H1 (cell line): ENCODE data around the gene CCDC157. TPM values are rescaled to one million over a fixed set of nuclear protein-coding genes. Genes with fewer than 3 reads are reported as not detected.

Source experiments
- CTCF ChIA-PET: fragments of 300-600 bp; sonication (Branson Sonifier 250); formaldehyde crosslinking; loops from one replicate; lab custom pipeline; 2021; ENCODE audit not compliant: partially characterized antibody; lab: Charles Lee
- POLR2A ChIA-PET: fragments of 300-600 bp; sonication (Branson Sonifier 250); formaldehyde crosslinking; loops from one replicate; lab custom pipeline; 2021; ENCODE audit warnings: inconsistent platforms; ENCODE audit not compliant: partially characterized antibody; lab: Charles Lee
- DNase-seq, 2 experiments: peaks; one replicate each; pipeline versions ENCODE4 v3.0.0 to v3.0.0-alpha.2; 2010 to 2022; ENCODE audit warnings: low spot score in 2 of 2, low read depth in 1 of 2, mixed read lengths in 1 of 2
- FAIRE-seq: peaks from 2 replicates; lab custom pipeline; 2011; peaks lifted over from hg19 to GRCh38; lab: Jason Lieb, UNC
- H2AFZ ChIP-seq: 2 replicates; pipeline ENCODE4 v1.8.1; 2012; ENCODE audit warnings: low read length, inconsistent platforms
- H2AK5ac ChIP-seq: 2 replicates; pipeline ENCODE4 v1.6.1; 2013; ENCODE audit warnings: low read depth, low read length
- H2BK120ac ChIP-seq: replicated peaks from 2 replicates; pipeline ENCODE3; 2013; ENCODE audit warnings: low read depth, low read length, inconsistent platforms
- H2BK12ac ChIP-seq: 2 replicates; pipeline ENCODE4 v1.6.1; 2013; ENCODE audit warnings: low read depth, low read length
- H2BK15ac ChIP-seq: 2 replicates; pipeline ENCODE4 v1.6.1; 2013; ENCODE audit warnings: low read length
- H2BK20ac ChIP-seq: 2 replicates; pipeline ENCODE4 v1.6.1; 2013; ENCODE audit warnings: low read length
- H2BK5ac ChIP-seq: 2 replicates; pipeline ENCODE4 v1.6.1; 2013; ENCODE audit warnings: low read depth, low read length
- H3K14ac ChIP-seq: 2 replicates; pipeline ENCODE4 v1.6.1; 2013; ENCODE audit warnings: inconsistent platforms; ENCODE audit not compliant: insufficient read length
- H3K18ac ChIP-seq: 2 replicates; pipeline ENCODE4 v1.6.1; 2013; ENCODE audit warnings: low read length; ENCODE audit errors: extremely low read depth
- H3K23ac ChIP-seq: 2 replicates; pipeline ENCODE4 v1.6.1; 2013; ENCODE audit warnings: inconsistent platforms; ENCODE audit not compliant: insufficient read length
- H3K23me2 ChIP-seq: 2 replicates; pipeline ENCODE4 v1.6.1; 2013; ENCODE audit warnings: low read depth, low read length
- H3K27ac ChIP-seq: 2 replicates; pipeline ENCODE4 v1.6.1; 2011; ENCODE audit warnings: low read depth, low read length, inconsistent platforms
- H3K27me3 ChIP-seq, 4 experiments: replicated peaks in 1 of 4; 1 replicate in 1 of 4; 2 replicates in 3 of 4; pipeline versions ENCODE4 v1.6.1 to v1.8.1; 2011 to 2013; ENCODE audit warnings: low read length in 3 of 4, mild to moderate bottlenecking in 3 of 4, inconsistent platforms in 2 of 4, mixed read lengths in 2 of 4, moderate library complexity in 1 of 4; ENCODE audit not compliant: control insufficient read depth in 3 of 4, insufficient read depth in 3 of 4; ENCODE audit errors: extremely low read depth in 1 of 4
- H3K36me3 ChIP-seq, 4 experiments: 2 replicates each; pipeline versions ENCODE4 v1.6.1 to v1.8.1; 2011 to 2013; ENCODE audit warnings: mild to moderate bottlenecking in 4 of 4, low read length in 3 of 4, moderate library complexity in 2 of 4, control low read depth in 1 of 4, inconsistent platforms in 1 of 4; ENCODE audit not compliant: insufficient read depth in 4 of 4, control insufficient read depth in 2 of 4
- H3K4ac ChIP-seq: replicated peaks from 2 replicates; pipeline ENCODE3; 2013; ENCODE audit warnings: low read length, low read depth, mixed read lengths, inconsistent platforms; ENCODE audit not compliant: insufficient read length
- H3K4me1 ChIP-seq, 4 experiments: replicated peaks in 1 of 4; 1 replicate in 1 of 4; 2 replicates in 3 of 4; pipeline versions ENCODE4 v1.6.1 to v1.8.1; 2011 to 2013; ENCODE audit warnings: low read length in 3 of 4, inconsistent platforms in 2 of 4, mixed read lengths in 1 of 4; ENCODE audit not compliant: insufficient read depth in 4 of 4, control insufficient read depth in 3 of 4
- H3K4me2 ChIP-seq, 2 experiments: 2 replicates each; pipeline versions ENCODE4 v1.6.1 to v1.8.1; 2011 to 2013; ENCODE audit warnings: low read depth in 2 of 2, low read length in 2 of 2, control low read depth in 1 of 2, inconsistent platforms in 1 of 2, mild to moderate bottlenecking in 1 of 2; ENCODE audit not compliant: insufficient read depth in 1 of 2
- H3K4me3 ChIP-seq, 4 experiments: fragments of 200-600, 300-600 bp in 1 of 4; sonication (generic), shearing (Covaris generic), sonication (Bioruptor Twin) in 1 of 4; 2 replicates each; pipeline versions ENCODE4 v1.5.1 to v1.8.1; 2011 to 2016; ENCODE audit warnings: low read length in 4 of 4, low read depth in 3 of 4, control low read depth in 2 of 4, inconsistent platforms in 2 of 4, mild to moderate bottlenecking in 2 of 4, mixed read lengths in 1 of 4, moderate library complexity in 1 of 4; ENCODE audit not compliant: insufficient read depth in 2 of 4; ENCODE audit errors: extremely low read depth in 1 of 4
- H3K56ac ChIP-seq: replicated peaks from 2 replicates; pipeline ENCODE3; 2013; ENCODE audit warnings: low read depth, mild to moderate bottlenecking, mixed read lengths, low read length, inconsistent platforms; ENCODE audit not compliant: insufficient read length
- H3K79me1 ChIP-seq: 2 replicates; pipeline ENCODE4 v1.6.1; 2013; ENCODE audit warnings: low read depth, low read length, control low read depth
- H3K79me2 ChIP-seq, 2 experiments: 2 replicates each; pipeline versions ENCODE4 v1.6.1 to v1.8.1; 2012 to 2013; ENCODE audit warnings: low read length in 2 of 2, mild to moderate bottlenecking in 2 of 2, inconsistent platforms in 1 of 2; ENCODE audit not compliant: insufficient read depth in 2 of 2, control insufficient read depth in 1 of 2
- H3K9ac ChIP-seq, 4 experiments: replicated peaks in 1 of 4; 1 replicate in 1 of 4; 2 replicates in 3 of 4; pipeline versions ENCODE4 v1.6.1 to v1.8.1; 2011 to 2013; ENCODE audit warnings: low read depth in 3 of 4, low read length in 3 of 4, control low read depth in 2 of 4, mild to moderate bottlenecking in 2 of 4, moderate library complexity in 2 of 4, inconsistent platforms in 1 of 4; ENCODE audit errors: extremely low read depth in 1 of 4
- H3K9me3 ChIP-seq, 2 experiments: 2 replicates each; pipeline versions ENCODE4 v1.6.1 to v1.8.1; 2012 to 2013; ENCODE audit warnings: mild to moderate bottlenecking in 2 of 2, moderate library complexity in 2 of 2, control low read depth in 1 of 2, inconsistent platforms in 1 of 2, low read depth in 1 of 2, low read length in 1 of 2, mixed read lengths in 1 of 2; ENCODE audit not compliant: insufficient read depth in 2 of 2
- H4K20me1 ChIP-seq, 2 experiments: replicated peaks in 1 of 2; 2 replicates each; pipeline versions ENCODE3 to v1.8.1; 2011 to 2013; ENCODE audit warnings: inconsistent platforms in 2 of 2, low read length in 2 of 2, mild to moderate bottlenecking in 1 of 2; ENCODE audit not compliant: insufficient read depth in 2 of 2, control insufficient read depth in 1 of 2
- H4K5ac ChIP-seq: 2 replicates; pipeline ENCODE4 v1.6.1; 2013; ENCODE audit warnings: low read length, low read depth, mixed read lengths, inconsistent platforms; ENCODE audit not compliant: insufficient read length
- H4K8ac ChIP-seq: 2 replicates; pipeline ENCODE4 v1.8.0; 2013; ENCODE audit warnings: mild to moderate bottlenecking, moderate library complexity, low read length, inconsistent platforms; ENCODE audit not compliant: insufficient read depth; ENCODE audit errors: extremely low read depth
- H4K91ac ChIP-seq: replicated peaks from 2 replicates; pipeline ENCODE3; 2013; ENCODE audit warnings: low read length, mixed read lengths, inconsistent platforms; ENCODE audit not compliant: insufficient read length
- SIN3A ChIP-seq, 2 experiments: IDR thresholded peaks in 1 of 2; conservative IDR thresholded peaks in 1 of 2; 2 replicates each; pipeline ENCODE4 v1.6.1; 2011 to 2012; ENCODE audit warnings: low read length in 2 of 2, improper control_type of control experiment in 1 of 2, low read depth in 1 of 2, mild to moderate bottlenecking in 1 of 2
- SRF ChIP-seq: IDR thresholded peaks from 2 replicates; pipeline ENCODE4 v1.6.1; 2011; ENCODE audit warnings: mild to moderate bottlenecking, low read depth, low read length, moderate library complexity
- WGBS, 2 experiments: shearing (Covaris generic) in 1 of 2; methylation state at CpG; one replicate each; pipeline versions ENCODE4 v1.1.6 to v1.1.7; 2013 to 2015; ENCODE audit warnings: low lambda C conversion rate in 2 of 2, mixed read lengths in 2 of 2, inconsistent platforms in 1 of 2, low coverage in 1 of 2, missing lambda C conversion rate in 1 of 2; ENCODE audit not compliant: insufficient replicate concordance in 2 of 2, insufficient coverage in 1 of 2, insufficient read length in 1 of 2; ENCODE audit errors: extremely low coverage in 1 of 2, missing lambda C conversion rate in 1 of 2; 5-methylcytosine and 5-hydroxymethylcytosine counted together
- polyA plus RNA-seq, 7 experiments: library from polyadenylated mRNA; depleted of rRNA in 3 of 7; stranded (reverse) in 5 of 7; unstranded in 2 of 7; fragments of >200 nt in 5 of 7; fragments of 200-250 nt in 2 of 7; gene quantifications; 1 replicate in 5 of 7; 2 replicates in 1 of 7; 4 replicates in 1 of 7; pipeline versions ENCODE4 v1.2.1 to v1.2.3, GENCODE V29; 2011 to 2013; ENCODE audit warnings: missing spikeins in 2 of 7, mixed read lengths in 2 of 7
- total RNA-seq: library from RNA; stranded (reverse); fragmentation: NEBNext Ultra II Directional; extraction: Animal tissue kit (Norgen Biotek cat#: 25700); gene quantifications from 2 replicates; pipeline ENCODE4 v1.2.1, GENCODE V29; 2021

The CCDC157 gene
- total and polyA plus RNA-seq, 2 of the 8 experiments (the other 6 are each of a cell fraction or from before 2014, with no cell fraction given), result 4.1 to 8.4 TPM

DNA sequence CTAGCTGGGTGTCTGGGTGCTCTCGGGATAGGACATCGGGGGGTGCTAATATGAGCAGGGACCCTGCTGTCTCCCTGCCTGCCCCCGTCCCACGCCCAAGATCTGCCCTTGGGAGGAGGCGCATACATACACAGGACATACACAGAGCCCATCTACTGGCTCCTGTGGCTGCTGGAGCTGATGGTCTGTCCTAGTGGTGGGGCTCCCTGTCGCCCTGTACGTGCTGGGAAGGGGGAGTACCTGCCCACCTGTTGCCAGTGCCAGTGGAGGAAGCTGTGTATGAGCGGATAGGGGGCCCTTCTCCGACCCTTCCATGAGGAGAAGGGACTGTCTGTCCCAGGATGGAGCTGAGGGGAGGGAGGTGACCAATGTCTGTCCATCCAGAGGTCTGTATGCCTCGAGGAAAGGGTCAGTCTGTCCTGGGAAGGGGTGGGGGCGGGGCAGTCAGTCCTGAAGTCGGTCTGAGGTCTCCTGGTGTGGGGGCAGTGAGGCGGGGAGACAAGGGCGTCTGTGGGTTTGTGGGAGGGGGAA, 31.0 kb upstream of the CCDC157 start:
- no peak overlapping the region for H3K56ac ChIP-seq
- no peak overlapping the region for H2BK12ac ChIP-seq
- no peak overlapping the region for H2AFZ ChIP-seq
- H4K91ac ChIP-seq, result no peak overlapping the region
- POLR2A ChIA-PET, result interaction anchor here (0.5 to 3.2 kb wide), 4 partner anchors 11 to 311 kb away, joined by 3 to 28 read pairs (median 4); partner anchors contain the start of genes CCDC157 and SF3A1
- H2BK20ac ChIP-seq, result 0 out of 2 replicates have a peak overlapping the region, but pooled peaks have one; percentile 1
- H3K23me2 ChIP-seq, result peaks cover 4% of the 10 kb centered on the region
- no peak overlapping the region for H4K8ac ChIP-seq
- H3K23ac ChIP-seq, result no peak overlapping the region
- no peak overlapping the region for H2BK120ac ChIP-seq
- H3K27ac ChIP-seq, result no peak overlapping the region
- no peaks in the 10 kb centered on the region; the same call in none of the 2 replicates for H3K79me1 ChIP-seq
- no peak overlapping the region for H2AK5ac ChIP-seq
- peaks cover 0 to 7% of the 10 kb centered on the region in 2 experiments for H4K20me1 ChIP-seq
- H3K4me1 ChIP-seq, result peaks cover 0 to 14% (median 7%) of the 10 kb centered on the region in 4 experiments; a peak in 6 of 7 replicates
- CTCF ChIA-PET, result interaction anchor here (1.2 to 20.1 kb wide), 3 partner anchors 18 to 45 kb away, joined by 3 to 203 read pairs (median 3); partner anchors contain the start of gene CASTOR1
- no peak overlapping the region for H3K4ac ChIP-seq
- 70% methylated on average over 11 of the region's 14 CpGs; no CpG with 5 or more reads in 1 of the 2 experiments for WGBS, 2 experiments
- H3K14ac ChIP-seq, result no peak overlapping the region
- H4K5ac ChIP-seq, result no peak overlapping the region
- no peaks in the 10 kb centered on the region for H3K9me3 ChIP-seq
- 0 out of 2 replicates have a peak overlapping the region, but pooled peaks have one; percentile 30 for H2BK5ac ChIP-seq
- 0 out of 2 replicates have a peak overlapping the region, but pooled peaks have one; percentile 29 for H2BK15ac ChIP-seq
- H3K9ac ChIP-seq, result no peak overlapping the region; a peak in 1 of 7 replicates
- DNase-seq, result no peak
- no peaks in the 10 kb centered on the region for H3K27me3 ChIP-seq
- no peak overlapping the region for H3K18ac ChIP-seq
- H3K79me2 ChIP-seq, result no peaks in the 10 kb centered on the region
- peaks cover 0 to 4% (median 1%) of the 10 kb centered on the region in 4 experiments; a peak in 2 of 8 replicates for H3K36me3 ChIP-seq
- FAIRE-seq, result no peak
- H3K4me3 ChIP-seq, result peak overlapping the region; percentile 21 to 99 (median 73); a peak in 6 of 8 replicates
- peak overlapping the region; percentile 57 to 91 for H3K4me2 ChIP-seq
- 0 out of 4 replicates have a peak, but pooled peaks of 1 of the 2 experiments have one; percentile 6 for TF ChIP-seq SIN3A (conservative IDR thresholded peaks at IDR 0.05 in 1 of 2, IDR thresholded peaks at IDR 0.05 in 1 of 2; ENCODE audit: low read depth in 1 of 2, low read length in 2 of 2)
- TF ChIP-seq SRF, result no peak
- TF ChIP-seq, all 59 proteins: peak for 1
